Urothelium cell line (cell line): Measurements from ENCODE around the gene FECH.

ENCODE experiments used
- DNase-seq: peaks from one replicate; pipeline ENCODE4 v3.0.0; 2011; ENCODE audit warnings: low spot score, mixed read lengths
- FAIRE-seq: peaks from 2 replicates; lab custom pipeline; 2011; peaks lifted over from hg19 to GRCh38; lab: Jason Lieb, UNC

Gene FECH

DNA sequence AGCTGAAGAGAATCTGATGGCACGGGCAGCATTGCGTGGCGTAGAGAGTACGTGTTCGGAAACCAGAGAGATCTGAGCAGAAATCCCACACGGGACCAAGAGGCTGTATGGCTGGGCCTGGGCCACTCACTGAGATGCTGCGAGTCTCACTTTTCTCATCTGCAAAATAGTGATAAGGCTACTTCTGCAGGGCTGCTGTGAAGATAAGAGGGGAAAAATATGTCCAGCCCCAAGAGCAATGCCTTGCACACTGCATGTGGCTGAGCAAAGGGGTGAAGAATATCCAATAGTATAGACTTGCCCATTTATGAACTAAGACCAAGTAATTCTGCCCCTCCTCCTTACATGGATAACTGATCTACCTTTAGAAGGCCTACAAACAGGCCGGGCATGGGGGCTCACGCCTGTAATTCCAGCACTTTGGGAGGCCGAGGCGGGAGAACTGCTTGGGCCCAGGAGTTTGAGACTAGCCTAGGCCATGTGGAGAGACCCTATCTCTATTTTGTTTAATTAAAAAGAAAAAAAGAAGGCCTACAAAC is 3.1 kb downstream of the FECH start:
- FAIRE-seq: no peak
- DNase-seq: no peak

DNA sequence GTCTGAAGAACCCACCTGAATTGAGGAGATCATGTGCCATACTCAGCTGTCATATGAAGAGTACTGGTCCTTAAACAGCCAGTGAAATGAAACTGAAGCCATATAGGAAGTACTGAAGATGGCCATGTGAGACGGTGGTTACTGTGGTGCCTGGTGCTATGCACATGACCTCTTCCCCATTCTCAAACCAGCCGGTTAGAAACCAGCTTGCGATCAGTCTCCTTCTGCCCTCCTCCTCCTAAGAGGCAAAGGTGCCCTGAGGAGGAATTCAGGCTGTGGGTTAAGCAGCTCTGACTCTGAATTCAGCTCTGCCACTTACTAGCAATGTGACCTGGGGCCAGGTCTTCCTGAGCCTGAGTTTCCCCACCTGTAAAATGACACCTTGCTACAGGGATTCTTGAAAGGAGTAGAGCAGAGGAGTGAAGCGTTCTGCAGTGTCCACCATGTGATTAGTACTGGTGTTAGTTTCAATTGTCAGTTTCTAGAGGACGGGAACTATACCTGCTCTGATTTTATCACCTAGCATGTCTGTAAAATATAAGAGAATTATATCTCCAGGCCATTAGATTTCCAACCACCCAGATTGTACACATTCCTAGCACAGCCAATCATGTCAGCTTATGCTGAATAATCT is 5.1 kb downstream of the FECH start:
- FAIRE-seq (no peak), DNase-seq (no peak)

DNA sequence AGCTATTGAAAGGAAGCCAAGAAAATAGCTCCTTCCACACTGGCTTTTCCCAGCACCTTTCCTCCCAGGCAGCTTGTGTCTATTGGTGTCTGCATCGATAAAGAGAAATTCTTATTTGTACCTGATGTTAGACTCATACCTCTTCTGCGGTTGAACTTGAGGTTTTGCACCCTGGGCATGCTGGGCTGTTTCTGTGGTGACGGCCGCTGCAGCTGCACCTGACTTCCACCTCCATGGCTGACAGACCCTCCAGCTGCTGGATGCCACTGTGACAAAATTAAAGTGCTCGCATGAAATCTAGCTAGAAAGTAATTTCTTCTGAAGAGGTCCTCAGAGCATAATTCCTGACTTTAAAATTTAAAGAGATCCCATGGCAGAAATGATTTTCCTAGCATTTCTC is 6.6 kb downstream of the FECH start:
- DNase-seq: no peak
- no peak for FAIRE-seq

DNA sequence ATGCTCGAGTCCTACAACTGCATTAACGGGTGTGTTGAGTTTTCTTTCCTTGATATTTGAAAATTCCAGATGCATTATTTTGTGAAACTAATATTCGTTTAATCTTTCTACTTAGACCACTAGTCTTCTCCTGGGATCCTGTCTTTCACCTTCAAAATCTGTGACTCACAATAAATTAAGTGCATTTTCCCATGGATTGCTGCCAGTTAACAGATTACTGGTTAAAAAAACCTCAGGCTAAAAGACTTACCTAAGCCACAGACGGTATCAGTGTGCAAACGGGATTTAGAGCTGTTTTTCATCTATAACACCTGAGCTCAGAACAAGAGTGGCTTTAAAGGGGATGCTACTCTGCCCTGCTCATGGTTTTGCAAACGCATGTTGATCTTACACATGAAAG is 10.2 kb downstream of the FECH start:
- no peak for FAIRE-seq
- no peak for DNase-seq

DNA sequence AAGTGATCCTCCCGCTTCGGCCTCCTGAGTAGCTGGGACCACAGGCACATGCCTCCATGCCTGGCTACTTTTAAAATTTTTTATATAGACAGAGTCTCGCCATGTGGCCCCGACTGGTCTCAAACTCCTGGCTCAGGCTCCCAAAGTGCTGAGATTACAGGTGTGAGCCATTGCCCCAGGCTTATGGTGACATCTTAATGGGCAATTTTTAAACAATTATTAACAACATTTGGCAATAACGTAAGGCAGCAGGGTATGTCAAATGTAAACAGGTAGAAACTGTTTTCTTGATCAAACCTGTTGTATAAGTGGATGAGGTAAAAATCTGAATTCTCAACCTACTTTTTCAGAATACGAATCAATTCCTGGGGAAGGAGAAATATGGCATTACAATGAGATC is 11.0 kb downstream of the FECH start:
- no peak for FAIRE-seq

DNA sequence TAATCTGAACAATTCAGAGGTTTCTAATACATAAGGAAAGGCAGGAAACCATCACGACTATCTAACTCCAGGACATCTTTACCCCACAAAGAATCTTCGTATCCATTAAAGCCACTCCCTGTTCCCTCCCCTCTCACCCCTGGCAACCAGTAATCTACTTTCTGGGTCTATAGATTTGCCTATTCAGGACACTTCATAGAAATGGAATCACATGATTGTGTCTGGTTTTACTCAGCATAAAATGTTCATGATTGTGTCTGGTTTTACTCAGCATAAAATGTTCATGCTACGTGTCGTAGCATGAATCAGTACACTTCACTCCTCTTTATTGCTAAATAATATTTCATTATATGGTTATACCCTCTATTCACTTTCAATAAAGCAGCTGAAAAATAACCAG is 11.6 kb downstream of the FECH start:
- DNase-seq: no peak

More for the DNA sequence above, 11.0 kb downstream of the FECH start:
- DNase-seq: no peak

DNA sequence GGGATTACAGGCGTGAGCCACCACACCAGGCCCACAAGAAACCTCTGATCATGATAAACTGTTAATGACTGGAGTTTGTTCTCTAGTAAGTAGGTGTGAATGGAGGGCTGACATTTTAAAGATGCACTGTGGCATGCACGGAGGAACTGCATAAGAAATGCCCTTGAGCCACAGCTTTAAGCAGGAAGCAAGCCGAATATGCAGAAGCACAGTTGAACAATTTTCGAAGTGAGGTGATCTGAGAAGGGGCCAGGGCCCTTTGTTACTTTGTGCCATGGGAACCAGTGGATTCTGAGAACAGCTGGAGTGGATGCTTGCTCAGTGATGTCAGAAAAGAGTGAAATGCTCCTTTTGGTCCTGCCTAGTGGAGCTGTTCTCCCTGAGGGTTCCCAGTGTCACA is 16.3 kb downstream of the FECH start:
- FAIRE-seq: no peak

More for the DNA sequence above, 11.6 kb downstream of the FECH start:
- no peak for FAIRE-seq

DNA sequence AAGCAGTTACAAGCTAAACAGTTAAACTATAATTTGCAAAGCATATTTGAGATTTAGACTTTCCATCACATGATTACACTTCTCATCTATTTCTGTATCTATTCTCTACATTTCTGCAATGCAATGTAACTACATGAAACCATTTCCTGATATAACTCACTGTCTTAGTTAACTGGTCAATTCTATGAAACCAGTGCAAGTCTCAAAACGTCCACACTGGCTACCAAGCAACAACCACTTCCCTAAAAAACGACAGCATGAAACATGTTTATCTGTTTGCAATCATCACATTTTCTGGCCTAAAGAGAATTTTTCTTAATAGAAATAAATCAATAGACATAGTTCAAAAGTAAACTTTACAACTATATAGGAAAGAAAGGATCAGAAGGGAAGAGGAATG is 17.4 kb downstream of the FECH start:
- no peak for DNase-seq
- no peak for FAIRE-seq

More for the DNA sequence above, 16.3 kb downstream of the FECH start:
- no peak for DNase-seq

DNA sequence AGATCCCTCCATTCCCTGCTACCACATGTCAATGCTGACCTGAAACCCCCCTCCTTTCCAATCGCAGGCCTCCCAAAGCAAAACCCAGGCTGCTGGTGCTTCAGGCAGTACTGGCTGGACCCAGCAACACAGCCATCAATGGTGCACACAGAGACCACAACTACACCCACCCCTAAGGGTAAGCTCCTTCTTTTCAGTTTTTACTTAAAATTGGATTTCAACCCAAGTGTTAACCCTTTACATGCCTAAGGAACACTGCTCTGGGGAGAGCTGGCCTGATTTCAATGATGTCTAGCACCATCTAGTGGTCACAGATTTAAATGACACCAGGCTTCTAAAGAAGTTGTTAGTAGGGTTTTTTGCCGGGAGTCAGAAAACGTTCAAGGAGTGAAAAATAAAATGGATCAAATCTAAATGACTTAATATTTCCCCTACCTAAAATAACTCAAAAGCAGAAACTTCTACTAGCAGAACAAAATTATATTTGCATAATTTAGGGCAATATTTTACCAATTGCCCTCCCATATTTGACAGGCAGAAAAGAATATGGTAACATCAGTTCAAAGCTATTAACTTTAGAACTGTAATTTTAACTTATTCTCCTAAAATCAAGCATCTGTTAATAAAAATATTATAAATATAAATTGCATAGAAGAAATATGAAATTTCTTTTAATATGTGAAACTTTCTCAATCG is 24.6 kb downstream of the FECH start:
- DNase-seq: peak; percentile 44
- no peak for FAIRE-seq

DNA sequence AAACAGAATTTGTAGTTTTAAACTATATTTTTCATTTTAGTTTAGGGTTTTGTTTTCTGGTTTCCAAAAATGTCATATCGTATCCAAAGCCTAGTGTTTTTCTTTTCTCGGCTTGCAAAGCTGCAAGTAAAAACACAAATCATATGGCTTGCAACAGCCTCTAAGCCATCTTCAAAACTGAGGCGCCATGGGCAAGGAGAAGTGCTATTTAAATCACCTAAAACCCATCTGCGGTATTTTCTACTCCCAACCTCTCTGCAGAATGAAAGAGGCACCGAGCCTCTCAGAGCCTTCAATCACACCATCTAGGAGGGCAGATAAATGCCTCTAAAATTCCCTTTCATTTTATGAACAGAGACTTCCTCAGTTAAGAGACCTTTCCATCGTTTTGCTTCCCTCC is 25.2 kb downstream of the FECH start:
- DNase-seq (no peak), FAIRE-seq (no peak)

DNA sequence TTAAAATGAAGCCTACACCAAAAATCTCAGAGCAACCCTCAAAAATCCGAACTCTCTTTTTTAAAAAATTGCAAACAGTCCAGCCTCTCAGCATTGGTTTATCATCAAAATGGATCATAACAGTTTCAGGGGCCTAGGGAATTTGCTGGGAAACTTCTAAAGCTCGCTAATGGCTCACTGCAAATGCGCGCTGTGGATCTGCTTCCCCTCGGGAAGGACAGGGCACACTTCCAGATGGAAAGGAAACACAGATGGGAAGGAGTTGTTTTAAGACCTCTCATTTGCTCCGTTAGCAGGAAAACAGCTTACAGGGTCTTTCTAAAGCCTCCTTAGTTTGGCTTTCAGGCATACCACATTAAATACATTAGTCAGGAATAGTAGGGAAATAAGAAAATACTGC is 27.2 kb downstream of the FECH start:
- FAIRE-seq (no peak), DNase-seq (no peak)

DNA sequence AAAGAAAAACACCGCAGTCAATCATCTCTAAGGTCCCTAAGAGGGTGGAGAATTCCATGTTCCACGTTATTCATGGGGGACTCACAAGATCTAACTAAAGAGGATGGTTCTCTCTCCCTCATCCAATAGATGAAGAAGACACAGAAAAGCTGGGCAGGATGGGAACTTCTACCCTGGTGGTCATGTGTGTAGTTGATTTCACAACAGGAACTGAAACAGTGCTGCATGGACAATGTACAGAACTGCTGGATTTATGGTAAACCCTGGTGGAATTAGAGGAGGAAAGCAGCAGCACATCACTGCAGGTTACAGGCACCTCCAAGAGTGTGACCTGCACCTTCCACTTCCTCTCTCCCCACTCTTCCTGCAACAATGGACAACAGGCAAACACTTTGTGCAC is 31.4 kb downstream of the FECH start:
- no peak for DNase-seq
- FAIRE-seq: no peak

DNA sequence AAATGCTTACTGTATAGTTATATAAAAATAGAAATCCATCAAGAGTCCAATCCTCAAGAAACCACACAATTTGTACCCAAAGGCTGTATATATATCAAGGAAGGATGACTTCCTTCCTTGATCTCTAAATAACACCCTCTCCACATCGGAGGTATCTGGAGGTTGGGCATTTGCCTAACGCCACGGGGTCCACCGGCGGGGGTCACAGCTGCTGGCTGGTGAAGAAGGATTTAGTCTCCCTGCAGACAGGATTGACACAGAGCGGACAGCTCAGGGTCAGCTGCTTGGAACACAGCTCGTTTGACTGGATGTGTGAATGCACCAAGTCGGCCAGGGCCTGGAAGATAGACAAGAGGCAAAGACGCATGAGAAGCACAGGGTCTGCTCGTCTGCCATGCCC is 36.0 kb downstream of the FECH start:
- FAIRE-seq (no peak), DNase-seq (no peak)

DNA sequence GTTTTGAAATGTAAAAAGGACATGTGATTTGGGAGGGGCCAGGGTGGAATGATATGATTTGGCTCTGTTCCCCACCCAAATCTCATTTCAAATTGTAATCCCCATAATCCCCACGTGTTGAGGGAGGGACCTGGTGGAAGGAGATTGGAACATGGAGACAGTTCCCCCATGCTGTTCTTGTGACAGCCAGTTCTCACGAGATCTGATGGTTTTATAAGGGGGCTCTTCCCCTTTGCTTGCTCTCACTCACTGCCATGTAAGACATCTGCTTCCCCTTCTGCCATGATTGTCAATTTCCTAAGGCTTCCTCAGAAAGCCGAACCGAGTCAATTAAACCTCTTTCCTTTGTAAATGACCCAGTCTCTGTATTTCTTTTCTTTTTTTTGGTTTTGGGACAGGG is 39.2 kb downstream of the FECH start:
- FAIRE-seq (no peak), DNase-seq (no peak)

DNA sequence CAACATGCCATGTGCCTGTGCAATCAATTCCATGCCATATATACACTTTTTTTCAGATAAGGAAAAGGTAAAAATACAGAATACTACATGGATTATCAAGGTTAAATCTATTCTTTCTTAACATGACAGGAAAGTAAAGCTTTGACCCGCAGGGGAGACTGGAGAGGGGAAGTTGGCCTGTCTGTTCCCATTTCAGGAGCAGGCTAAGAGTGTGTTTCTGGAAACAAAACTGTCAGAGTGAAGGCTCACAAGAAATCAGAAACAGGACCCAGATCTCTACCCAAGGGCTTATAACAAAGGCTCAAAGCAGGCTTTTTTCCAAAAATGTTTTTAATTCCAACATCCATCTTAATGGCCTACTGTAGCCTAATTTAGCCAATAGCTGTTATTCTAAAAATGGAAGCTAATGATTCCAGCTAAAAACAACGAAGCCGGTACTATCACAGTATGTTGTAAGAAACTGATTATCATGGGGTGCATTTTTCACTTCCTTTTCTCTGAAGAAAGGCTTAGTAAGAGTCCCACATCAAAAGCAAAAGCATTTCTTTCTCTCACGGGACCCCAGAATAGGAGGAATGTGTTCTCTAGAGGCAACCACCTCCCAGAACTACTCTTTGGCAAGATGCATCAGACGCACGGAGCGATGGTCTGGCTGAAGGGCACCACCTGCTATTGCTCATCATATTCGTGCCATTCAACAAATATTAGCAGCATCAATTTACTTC is 41.4 kb downstream of the FECH start:
- DNase-seq (no peak), FAIRE-seq (no peak)

DNA sequence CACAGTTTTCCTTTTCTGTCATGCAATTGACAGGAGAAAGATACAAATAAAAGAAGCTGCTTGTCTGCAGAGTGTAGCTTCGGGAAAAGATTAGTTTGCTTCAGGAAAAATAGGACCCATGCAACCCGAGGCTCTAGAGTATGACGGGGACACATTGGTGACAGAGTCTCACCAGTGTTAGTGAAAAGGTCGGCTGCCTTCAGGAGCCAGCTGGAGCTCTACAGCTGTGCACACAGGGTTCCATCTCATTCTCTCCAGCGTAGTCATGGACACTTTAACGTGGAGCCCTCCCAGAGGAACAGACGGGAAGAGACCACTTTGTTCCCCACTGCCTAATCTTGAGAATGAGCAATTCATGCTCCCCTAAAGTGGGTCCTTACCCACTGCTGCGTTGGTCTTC is 42.9 kb downstream of the FECH start:
- no peak for FAIRE-seq
- no peak for DNase-seq

DNA sequence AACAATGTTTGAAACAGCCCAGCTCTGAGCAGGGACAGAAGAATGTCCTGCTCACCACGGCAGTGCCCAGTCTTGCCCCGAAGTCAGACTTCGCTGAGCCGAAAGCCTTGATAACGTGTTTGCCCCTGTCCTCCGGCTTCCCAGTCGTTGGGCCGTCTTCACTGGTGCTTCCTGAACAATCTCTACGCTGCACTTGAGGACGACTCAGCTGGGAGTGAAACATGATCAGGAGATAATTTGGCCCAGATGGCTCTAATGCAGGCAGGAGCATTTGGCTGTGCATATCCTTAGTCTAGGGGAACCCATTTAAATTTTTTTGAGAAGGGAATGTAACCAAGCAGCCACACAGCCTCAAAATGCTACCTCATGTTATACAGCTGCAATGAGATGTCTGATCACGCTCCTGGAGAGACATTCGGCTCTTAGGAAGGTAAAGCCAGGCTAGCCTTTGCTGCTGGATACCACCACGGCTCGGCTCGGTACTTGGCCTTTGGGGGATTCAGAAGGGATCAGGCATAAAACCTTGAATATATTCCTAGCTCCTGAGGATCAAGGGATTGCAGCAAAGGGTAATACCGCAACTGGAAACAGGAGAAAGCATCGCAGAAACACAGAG is 43.6 kb downstream of the FECH start:
- no peak for FAIRE-seq
- DNase-seq: no peak

DNA sequence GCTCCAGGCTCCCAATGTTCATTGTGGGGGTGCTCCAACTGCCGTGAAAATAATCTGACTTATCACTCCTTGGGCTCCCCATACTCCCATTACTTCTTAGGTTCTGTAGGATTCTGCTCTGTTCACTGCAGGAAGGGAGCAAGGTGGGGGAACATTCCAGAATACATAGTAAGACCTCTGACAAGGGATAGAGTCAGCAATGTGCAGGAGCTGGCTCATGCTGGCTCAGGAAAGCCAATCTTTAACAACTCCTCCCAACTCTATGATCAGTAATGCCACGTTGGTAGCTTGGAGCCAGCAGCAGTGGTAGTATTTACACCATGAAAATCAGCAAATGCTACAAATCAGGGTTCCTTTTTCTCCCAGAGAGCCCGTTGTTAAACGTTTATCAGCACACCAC is 44.4 kb downstream of the FECH start:
- FAIRE-seq (no peak), DNase-seq (no peak)

DNA sequence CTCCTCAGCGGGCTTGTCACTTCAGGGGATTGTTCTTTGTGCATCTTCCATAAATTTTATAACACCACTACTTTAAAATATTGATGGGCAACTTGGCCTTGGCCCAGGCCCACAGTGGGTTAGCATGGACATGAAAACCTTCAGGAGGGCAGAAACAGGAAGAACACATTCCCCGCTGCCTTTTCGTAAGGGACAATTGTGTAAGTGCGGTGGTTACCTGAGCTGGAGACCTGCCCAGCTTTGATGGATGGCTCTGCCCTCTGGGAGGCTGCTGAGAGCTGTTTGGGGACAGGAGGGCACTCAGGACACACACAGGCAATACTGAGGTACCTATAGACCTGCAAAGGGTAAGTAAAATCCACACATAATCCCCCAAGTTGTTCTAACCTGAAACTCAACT is 46.8 kb downstream of the FECH start:
- FAIRE-seq (no peak), DNase-seq (no peak)

DNA sequence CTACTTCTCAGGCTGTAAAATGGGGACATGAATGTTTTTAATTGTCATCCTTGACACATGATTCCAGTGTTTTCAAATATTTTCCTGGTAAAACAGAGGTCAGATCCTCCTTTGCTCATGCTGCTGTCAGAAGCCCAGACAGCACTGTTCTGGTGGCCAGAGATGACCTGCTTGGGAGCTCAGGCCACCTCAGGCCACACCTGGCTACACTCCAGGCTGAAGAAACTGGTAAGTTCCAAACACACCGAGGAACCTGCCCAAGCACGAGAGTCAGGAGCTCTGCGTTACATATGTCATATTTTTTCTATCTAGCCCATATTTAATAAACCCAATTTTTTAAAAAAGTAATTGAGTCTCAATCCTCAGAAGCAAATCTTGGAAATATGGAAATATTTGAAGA is 47.9 kb downstream of the FECH start:
- FAIRE-seq: no peak
- DNase-seq: no peak

DNA sequence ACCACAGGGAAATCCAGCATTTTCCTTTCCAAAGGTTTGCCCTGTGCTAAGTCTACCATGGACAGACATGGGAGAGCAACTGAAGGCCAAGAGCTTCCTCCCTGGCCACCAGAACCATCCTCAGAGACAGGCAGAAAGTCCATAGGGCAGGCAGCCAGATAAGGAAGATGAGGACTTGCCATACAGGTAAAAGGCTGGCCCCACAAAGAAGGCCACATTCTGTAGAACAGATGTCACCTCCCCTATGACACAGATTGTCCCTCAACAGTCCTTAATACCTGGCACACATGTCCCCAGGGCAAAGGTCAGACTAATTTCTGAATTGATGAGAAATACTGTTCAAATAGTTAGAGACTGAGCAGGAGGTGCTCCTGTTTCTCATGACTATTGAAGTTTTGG is 52.0 kb downstream of the FECH start:
- DNase-seq (no peak), FAIRE-seq (no peak)
